ENCODE measurements around the gene OR1E1. TPM values are rescaled to one million over a fixed set of nuclear protein-coding genes. Genes with fewer than 3 reads are reported as not detected.
"Not testable (repeated sequence)": the region's sequence is repeated elsewhere in the genome, so short reads cannot be mapped to it uniquely, and the experiment has no call there.

The OR1E1 gene
- total RNA-seq, 1 donor from 2014 or later: not detected

DNA sequence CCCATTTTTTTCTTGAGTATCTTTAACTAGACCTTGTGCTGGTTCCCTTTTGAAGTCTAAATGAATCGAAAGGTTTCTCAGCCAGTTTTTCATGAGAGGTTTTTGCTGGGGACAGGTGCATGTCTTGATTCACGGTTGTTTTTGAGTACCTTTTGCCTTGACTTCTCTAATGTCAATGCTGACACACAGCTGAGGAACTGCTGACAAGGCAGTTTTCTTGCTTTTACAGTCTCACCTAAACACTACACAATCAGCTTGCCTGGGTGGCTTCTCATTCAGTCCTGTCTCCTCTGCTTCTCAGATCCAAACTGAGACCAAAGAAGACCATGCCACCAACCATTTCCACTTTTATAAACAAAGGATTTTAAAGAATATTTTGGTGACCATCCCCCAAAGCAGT lies 20.0 kb upstream of the OR1E1 start:
- Mint-ChIP-seq H3K36me3 (ENCODE audit: low read depth) (no peaks in the 10 kb centered on the region), H3K4me3 (ENCODE audit: unreplicated experiment) (no peak overlapping the region)

GRCh38 chr17:3415610-3416009 lies 17.4 kb upstream of the OR1E1 start:
- peaks cover 12% of the 10 kb centered on the region for H3K9me3 Mint-ChIP-seq (ENCODE audit: low read depth)

More for the DNA sequence above, 20.0 kb upstream of the OR1E1 start:
- DNase-seq (ENCODE audit: low spot score): no peak
- peaks cover 12% of the 10 kb centered on the region for H3K9me3 Mint-ChIP-seq (ENCODE audit: low read depth)
- TF ChIP-seq, protein P1, sequence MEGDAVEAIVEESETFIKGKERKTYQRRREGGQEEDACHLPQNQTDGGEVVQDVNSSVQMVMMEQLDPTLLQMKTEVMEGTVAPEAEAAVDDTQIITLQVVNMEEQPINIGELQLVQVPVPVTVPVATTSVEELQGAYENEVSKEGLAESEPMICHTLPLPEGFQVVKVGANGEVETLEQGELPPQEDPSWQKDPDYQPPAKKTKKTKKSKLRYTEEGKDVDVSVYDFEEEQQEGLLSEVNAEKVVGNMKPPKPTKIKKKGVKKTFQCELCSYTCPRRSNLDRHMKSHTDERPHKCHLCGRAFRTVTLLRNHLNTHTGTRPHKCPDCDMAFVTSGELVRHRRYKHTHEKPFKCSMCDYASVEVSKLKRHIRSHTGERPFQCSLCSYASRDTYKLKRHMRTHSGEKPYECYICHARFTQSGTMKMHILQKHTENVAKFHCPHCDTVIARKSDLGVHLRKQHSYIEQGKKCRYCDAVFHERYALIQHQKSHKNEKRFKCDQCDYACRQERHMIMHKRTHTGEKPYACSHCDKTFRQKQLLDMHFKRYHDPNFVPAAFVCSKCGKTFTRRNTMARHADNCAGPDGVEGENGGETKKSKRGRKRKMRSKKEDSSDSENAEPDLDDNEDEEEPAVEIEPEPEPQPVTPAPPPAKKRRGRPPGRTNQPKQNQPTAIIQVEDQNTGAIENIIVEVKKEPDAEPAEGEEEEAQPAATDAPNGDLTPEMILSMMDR (IDR thresholded peaks at IDR 0.05): no peak
- H3K27me3 Mint-ChIP-seq (ENCODE audit: low read depth): peaks cover 8% of the 10 kb centered on the region
- no peaks in the 10 kb centered on the region for H3K4me1 Mint-ChIP-seq (ENCODE audit: low read depth)
- H3K27ac Mint-ChIP-seq (ENCODE audit: unreplicated experiment): no peak overlapping the region

GRCh38 chr17:3412216-3412615 lies 14.0 kb upstream of the OR1E1 start:
- not testable (repeated sequence) for H3K27me3 Mint-ChIP-seq (ENCODE audit: low read depth); H3K4me3 Mint-ChIP-seq (ENCODE audit: unreplicated experiment); H3K36me3 Mint-ChIP-seq (ENCODE audit: low read depth); H3K27ac Mint-ChIP-seq (ENCODE audit: unreplicated experiment); DNase-seq (ENCODE audit: low spot score); H3K4me1 Mint-ChIP-seq (ENCODE audit: low read depth)
- H3K9me3 Mint-ChIP-seq (ENCODE audit: low read depth): peaks cover 17% of the 10 kb centered on the region

More at GRCh38 chr17:3415610-3416009, 17.4 kb upstream of the OR1E1 start:
- no peak for DNase-seq (ENCODE audit: low spot score)
- TF ChIP-seq, protein P1 (IDR thresholded peaks at IDR 0.05): no peak
- peaks cover 9% of the 10 kb centered on the region for H3K27me3 Mint-ChIP-seq (ENCODE audit: low read depth)
- peaks cover 2% of the 10 kb centered on the region for H3K36me3 Mint-ChIP-seq (ENCODE audit: low read depth)
- no peaks in the 10 kb centered on the region for H3K4me1 Mint-ChIP-seq (ENCODE audit: low read depth)
- H3K27ac Mint-ChIP-seq (ENCODE audit: unreplicated experiment): no peak overlapping the region
- no peak overlapping the region for H3K4me3 Mint-ChIP-seq (ENCODE audit: unreplicated experiment)

GRCh38 chr17:3411070-3411469 lies 12.9 kb upstream of the OR1E1 start, which contains the start of gene OR3A3:
TSS of gene OR3A3 (plus strand) at chr17:3411370.
- Mint-ChIP-seq H3K4me3 (ENCODE audit: unreplicated experiment) (no peak within 1 kb of the TSS), H3K27ac (ENCODE audit: unreplicated experiment) (no peak within 1 kb of the TSS), H3K4me1 (ENCODE audit: low read depth) (no peaks in the 10 kb centered on the region), H3K36me3 (ENCODE audit: low read depth) (peaks cover 2% of the 10 kb centered on the region), H3K9me3 (ENCODE audit: low read depth) (peaks cover 29% of the 10 kb centered on the region), H3K27me3 (ENCODE audit: low read depth) (peaks cover 2% of the 10 kb centered on the region)
- DNase-seq (ENCODE audit: low spot score): no peak
- TF ChIP-seq, protein P1 (IDR thresholded peaks at IDR 0.05): no peak

DNA sequence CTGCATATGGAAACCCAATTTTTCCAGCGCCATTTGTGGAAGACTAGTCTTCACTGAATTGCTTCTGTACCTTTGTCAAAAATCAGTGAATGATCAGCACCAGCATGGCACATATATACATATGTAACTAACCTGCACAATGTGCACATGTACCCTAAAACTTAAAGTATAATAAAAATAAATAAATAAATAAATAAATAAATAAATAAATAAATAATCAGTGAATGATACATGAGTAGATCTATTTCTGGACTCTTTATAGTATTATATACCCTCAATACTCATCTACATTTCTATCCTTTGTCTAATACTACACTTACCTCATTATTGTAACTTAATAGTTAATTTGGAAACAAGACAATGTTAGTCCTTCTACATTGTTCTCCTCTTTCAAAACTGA lies 5.6 kb upstream of the OR1E1 start:
- H3K9me3 Mint-ChIP-seq (ENCODE audit: low read depth): peaks cover 34% of the 10 kb centered on the region
- not testable (repeated sequence) for H3K27ac Mint-ChIP-seq (ENCODE audit: unreplicated experiment); H3K27me3 Mint-ChIP-seq (ENCODE audit: low read depth); DNase-seq (ENCODE audit: low spot score); H3K4me3 Mint-ChIP-seq (ENCODE audit: unreplicated experiment); H3K4me1 Mint-ChIP-seq (ENCODE audit: low read depth); H3K36me3 Mint-ChIP-seq (ENCODE audit: low read depth)

- Mint-ChIP-seq H3K9me3 (ENCODE audit: low read depth) (peaks cover 24% of the 10 kb centered on the region), H3K27ac (ENCODE audit: unreplicated experiment) (no peak overlapping the region), H3K36me3 (ENCODE audit: low read depth) (no peaks in the 10 kb centered on the region), H3K4me3 (ENCODE audit: unreplicated experiment) (no peak overlapping the region), H3K4me1 (ENCODE audit: low read depth) (no peaks in the 10 kb centered on the region), H3K27me3 (ENCODE audit: low read depth) (no peaks in the 10 kb centered on the region)
- TF ChIP-seq, protein P1 (IDR thresholded peaks at IDR 0.05): no peak
- no peak for DNase-seq (ENCODE audit: low spot score)
These were observed 3.6 kb upstream of the OR1E1 start for GRCh38 chr17:3401786-3402185.
